GM19238 (cell line): ENCODE results near the gene SKA1.
"Not testable (repeated sequence)": the region's sequence is repeated elsewhere in the genome, so short reads cannot be mapped to it uniquely, and the experiment has no call there.

Experiments
- DNase-seq: peaks from one replicate; pipeline ENCODE4 v3.0.0; 2011; ENCODE audit warnings: low spot score; ENCODE audit not compliant: insufficient read length

SKA1 gene

GRCh38 chr18:50395093-50395492, 20.2 kb downstream of the SKA1 start:
- DNase-seq, result no peak

DNA sequence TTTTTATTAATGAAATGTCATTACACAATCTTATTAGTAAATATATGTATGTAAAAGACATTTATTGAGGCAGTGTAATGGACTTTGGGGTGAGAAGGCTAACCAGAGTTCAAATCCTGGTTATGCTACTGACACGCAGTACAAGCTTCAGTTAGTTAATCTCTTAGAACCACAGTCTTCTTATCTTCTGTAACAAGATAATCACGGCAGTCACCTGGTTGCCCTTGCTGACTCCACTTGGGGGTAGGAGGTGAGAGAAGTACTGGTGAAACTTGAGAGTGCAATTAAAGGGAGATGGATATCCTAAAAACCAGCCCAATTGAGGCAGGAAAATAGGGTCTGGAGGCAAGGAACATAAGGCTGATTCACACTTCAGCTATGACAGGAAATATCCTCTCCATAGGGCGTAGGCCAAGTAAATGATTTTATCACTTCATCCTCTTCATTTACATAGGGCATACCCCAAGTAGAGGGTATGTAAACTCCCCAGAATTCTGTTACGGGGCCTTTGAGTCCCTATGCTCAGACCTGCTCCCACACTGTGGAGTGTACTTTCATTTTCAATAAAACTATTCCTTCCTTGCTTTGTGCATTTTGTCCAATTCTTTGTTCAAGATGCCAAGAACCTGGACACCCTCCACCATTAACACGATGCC, 21.3 kb downstream of the SKA1 start:
- no peak for DNase-seq

DNA sequence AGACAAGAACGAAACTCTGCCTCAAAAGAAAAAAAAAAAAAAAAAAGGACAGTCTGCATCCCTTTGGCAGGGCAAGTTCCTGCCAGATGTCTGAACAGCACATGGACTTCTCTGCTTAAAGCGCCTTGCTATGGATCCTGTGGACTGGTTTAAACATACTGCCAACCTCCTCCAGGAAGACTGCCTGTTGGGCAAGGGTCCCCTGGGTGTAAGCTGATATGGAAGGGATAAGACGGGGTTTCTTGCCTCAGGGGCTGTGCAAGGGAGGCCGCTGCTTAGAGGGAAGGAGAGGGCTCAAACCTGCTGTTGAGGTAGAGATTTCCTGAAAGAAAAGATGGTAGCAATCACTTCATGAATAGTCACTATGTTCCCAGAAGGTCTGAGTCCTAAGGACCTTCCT, 22.2 kb downstream of the SKA1 start:
- no peak for DNase-seq

DNA sequence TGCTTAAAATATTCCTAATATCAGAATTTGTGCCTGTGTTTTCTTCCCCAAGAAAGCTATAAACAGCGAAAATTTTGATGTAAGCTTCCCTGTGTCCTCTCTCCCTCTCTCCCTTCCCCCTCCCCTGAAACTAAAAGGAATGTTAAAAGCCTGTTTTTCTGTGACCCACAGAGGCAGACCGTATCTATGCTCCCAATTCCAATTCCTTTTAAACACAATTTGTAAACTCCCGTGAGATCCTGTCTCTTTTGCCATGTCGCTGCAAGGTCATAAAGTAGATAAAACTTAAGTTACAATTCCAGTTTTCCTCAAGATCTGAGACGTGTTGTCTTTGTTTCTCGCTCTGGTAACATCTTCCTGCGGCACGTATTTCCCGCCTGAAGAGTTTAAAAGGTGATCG, 23.3 kb downstream of the SKA1 start:
- DNase-seq, result no peak

DNA sequence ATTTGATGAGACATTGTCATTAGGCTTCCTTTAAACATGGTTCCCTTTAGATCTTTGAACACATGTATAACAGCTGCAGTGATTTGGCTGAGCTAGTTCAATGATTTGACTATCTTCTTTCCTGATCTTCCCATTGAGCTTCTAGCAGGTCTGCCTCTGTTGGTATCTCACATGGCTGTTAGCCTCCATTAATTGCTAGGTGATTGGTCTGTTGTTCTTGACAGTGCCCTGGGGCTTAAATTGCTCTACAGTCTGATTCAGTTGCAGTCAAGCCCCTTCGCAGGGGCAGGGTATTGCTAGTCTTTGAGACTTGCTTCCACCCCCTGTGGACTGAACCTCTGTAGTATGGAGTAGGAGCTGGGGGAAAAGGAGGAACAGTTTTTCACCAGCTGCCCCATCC, 24.1 kb downstream of the SKA1 start:
- no peak for DNase-seq

- no peak for DNase-seq
Measured at GRCh38 chr18:50399582-50399981, 24.7 kb downstream of the SKA1 start.

DNA sequence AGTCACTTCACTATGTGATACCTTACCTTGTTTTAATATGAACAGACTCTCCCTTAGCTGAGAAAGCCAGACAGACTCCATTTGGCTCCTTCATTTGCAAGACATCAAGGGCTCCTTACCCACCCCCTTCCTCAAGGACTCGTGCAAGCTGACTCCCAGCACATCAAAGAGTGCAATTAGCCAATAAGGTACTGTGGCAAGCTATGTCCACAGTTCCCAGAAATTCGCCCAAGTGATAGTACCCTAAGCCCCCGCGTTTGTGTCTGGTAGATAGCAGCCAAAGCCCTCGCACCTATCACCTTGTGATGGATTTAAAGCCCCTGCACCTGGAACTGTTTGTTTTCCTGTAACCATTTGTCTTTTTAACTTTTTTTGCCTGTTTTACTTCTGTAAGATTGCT, 25.6 kb downstream of the SKA1 start:
- not testable (repeated sequence) for DNase-seq

- no peak for DNase-seq
Measured at GRCh38 chr18:50401295-50401694, 26.4 kb downstream of the SKA1 start.

- DNase-seq, result no peak
Measured at GRCh38 chr18:50401888-50402287, 27.0 kb downstream of the SKA1 start.

DNA sequence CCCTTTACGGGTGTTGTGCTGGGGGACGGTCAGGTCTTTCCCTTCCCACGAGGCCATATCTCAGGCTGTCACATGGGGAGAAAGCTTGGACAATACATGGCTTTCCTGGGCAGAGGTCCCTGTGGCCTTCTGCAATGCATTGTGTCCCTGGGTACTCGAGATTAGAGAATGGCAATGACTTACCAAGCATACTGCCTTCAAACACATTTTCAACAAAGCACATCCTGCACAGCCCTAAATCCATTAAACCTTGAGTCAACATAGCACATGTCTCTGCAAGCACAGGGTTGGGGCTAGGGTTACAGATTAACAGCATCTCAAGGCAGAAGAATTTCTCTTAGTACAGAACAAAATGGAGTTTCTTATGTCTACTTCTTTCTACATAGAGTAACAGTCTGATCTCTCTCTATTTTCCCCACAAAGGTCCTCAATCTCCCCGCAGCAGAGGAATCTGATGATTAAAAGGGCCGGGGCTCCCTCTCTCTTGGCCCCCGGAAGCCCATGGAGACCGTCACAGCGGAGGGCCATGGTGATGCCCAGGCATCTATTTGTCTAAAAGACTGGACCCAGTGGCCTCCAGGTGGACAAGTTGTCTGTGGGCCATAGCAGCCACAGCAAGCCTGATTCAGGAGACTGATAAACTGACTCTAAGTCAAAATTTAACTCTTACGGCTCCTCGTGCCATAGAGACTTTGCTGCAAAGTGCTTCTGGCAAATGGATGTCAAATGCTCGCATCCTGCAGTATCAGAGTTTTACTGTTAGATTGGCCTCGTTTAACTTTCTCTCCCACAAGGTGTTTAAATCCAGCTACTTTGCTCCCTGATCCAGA, 30.1 kb downstream of the SKA1 start:
- not testable (repeated sequence) for DNase-seq

GRCh38 chr18:50405582-50406271, 30.9 kb downstream of the SKA1 start:
- DNase-seq, result no peak

DNA sequence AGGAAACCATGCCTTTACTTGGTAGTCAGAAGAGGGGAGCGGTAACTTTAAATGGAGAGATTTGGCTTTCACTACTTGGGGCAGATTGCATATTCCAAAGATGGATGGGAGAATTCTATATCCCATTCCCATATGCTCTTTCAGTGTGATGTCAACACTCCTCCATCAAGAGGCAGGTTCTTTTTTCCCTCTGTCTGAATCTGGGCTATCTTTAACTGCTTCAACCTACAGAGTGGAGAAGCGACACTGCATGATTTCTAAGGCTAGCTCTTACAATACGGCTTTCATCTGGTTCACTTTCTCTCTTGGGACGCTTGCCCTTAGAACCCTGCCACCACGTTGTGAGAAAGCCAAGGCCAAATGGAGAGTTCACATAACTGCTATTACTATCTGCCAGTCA, 34.4 kb downstream of the SKA1 start:
- DNase-seq, result no peak

DNA sequence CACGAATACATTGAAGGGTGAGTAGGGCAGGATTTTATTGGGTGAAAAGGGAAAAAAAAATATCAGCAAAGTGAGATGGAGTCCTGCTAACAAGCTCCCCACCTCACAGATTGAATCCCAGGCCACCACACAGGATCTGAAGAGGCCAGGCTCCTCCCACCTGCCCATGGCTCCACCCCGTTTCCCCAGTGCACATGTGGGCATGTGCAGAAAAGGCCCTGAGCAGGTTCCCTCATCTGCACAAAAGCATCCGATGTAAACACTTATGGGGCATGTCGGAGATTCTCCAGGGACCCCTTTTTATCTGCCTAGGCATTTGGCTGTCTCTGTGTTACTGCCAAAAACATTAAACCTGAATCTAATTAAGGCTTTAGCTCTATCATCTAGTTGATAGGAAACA, 35.2 kb downstream of the SKA1 start:
- DNase-seq, result no peak

GRCh38 chr18:50410894-50411293, 36.0 kb downstream of the SKA1 start:
- no peak for DNase-seq

GRCh38 chr18:50416832-50417231, 42.0 kb downstream of the SKA1 start:
- DNase-seq, result not testable (repeated sequence)

GRCh38 chr18:50417705-50418104, 42.9 kb downstream of the SKA1 start:
- not testable (repeated sequence) for DNase-seq

DNA sequence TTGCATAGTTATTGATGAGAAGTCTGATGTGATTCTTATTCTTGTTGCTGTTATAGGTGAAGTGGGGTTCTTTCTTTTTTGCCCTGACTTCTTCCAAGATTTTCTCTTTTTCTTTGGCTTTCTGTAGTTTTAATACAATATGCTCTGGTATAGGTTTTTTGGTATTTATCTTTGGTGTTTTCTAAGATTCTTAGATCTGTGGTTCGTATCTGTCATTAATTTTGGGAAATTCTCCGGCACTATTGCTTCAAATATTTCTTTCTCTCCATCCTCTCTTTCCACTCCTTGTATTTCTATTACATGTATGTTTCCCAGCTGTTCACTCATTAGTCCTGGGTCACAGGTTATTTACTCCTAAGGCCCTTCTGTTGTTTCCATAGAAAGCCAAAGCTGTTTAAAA, 43.8 kb downstream of the SKA1 start:
- no peak for DNase-seq

DNA sequence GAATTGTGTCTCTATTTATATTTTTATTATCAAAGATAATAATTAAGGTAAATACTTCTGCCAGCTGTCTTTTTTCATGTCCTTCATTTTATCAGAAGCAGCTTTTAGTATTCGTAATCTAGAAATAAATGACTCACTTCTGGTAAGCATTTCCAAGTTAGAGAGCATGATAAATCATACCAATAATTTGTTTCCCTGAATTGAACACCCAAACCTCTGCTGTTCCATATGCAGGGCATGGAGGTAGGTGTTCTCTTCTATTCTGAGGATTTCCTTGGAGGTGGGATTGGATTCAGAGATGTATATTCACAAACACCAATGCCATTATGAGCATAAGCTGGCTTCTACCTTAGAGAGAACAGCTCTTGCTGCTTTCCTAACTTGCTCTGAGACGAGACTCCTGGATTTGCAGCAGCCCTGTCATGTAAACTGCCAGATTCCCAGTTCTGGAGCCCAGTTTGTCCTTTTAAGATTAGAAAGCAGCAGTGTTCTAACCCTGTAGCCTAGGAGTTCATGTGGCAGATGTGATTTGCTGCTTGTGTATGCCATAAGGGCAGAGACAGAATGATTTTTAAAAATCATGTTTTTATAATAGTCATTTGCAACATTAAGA, 47.5 kb downstream of the SKA1 start:
- no peak for DNase-seq

- no peak for DNase-seq
Measured at GRCh38 chr18:50424877-50425690, 50.2 kb downstream of the SKA1 start.

DNA sequence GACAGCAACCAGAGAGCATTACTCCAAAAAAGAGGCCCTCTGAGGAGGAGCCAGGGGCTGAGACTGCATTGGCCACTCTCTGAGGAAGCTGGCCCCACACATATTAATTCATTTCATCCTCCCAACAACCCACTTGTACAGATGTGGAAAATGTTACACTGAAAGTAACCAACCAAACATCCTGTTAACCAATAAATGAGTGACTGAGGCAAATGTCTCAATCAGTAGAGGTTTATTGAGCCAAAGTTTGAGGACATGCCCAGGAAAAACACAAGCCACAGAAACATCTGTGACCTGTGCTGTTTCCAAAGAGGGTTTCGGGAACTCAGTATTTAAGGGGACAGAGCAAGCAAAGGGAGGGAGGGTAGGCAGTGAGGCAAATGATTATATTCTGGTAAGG, 53.0 kb downstream of the SKA1 start:
- no peak for DNase-seq

DNA sequence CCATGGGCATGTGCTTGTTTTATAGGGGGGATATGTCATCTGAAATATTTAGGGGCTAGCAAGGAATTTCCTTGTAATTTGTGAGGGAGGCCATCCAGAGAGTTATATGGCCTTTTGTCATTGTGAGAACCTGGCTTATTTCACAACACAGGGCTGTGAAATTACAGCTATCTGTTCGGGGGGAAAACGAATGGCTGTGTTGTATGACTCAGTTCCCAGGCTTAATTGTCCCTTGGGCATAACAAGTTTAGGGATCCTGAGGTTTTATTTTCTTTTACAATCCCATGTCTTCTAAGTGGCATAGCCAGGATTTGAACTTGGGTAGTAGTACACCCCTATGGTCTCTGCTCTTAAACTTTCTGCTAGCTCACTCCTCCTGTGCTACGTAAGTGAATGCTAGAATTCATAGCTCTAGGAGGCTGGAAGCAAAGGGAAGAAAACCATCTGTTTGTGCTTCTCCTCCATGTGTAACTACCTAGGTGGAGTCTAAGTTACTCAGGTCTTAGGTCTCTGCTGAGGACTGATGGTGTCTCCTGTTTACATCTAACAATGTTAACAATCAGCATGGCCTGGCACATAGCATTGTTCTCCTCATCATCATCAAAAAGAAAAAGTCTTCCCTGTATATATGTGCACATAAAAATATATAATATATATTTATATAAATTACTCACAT, 53.8 kb downstream of the SKA1 start:
- no peak for DNase-seq
